ENCODE results near the gene ATAD1.

ATAD1 gene

GRCh38 chr10:87761153-87761552 is 56.9 kb downstream of the ATAD1 start:
- TF ChIP-seq CTCF (conservative IDR thresholded peaks at IDR 0.05; ENCODE audit: low read length), result no peak
- no peak for TF ChIP-seq EZH2phosphoT487 (IDR thresholded peaks at IDR 0.05; ENCODE audit: borderline replicate concordance)
- no peak overlapping the region for H3K4me3 ChIP-seq (ENCODE audit: low read length, poor library complexity, severe bottlenecking)
- no peaks in the 10 kb centered on the region for H3F3A ChIP-seq (ENCODE audit: low read depth)
- H3K9me3 ChIP-seq (ENCODE audit: insufficient read depth, low read depth, low read length), result no peaks in the 10 kb centered on the region
- peaks cover 13% of the 10 kb centered on the region for H3K4me1 ChIP-seq (ENCODE audit: insufficient read depth, low read length, poor library complexity, severe bottlenecking)
- H3K27me3 ChIP-seq (ENCODE audit: insufficient read depth, low read length, poor library complexity, severe bottlenecking), result no peaks in the 10 kb centered on the region
- H3K4me2 ChIP-seq (ENCODE audit: low read depth, low read length, poor library complexity, severe bottlenecking), result no peak overlapping the region
- peaks cover 32% of the 10 kb centered on the region for H3K36me3 ChIP-seq (ENCODE audit: insufficient read depth, low read length)
- H3K9me2 ChIP-seq (replicated peaks; ENCODE audit: low read depth, low read length), result no peaks in the 10 kb centered on the region
- no peaks in the 10 kb centered on the region for H3K79me2 ChIP-seq (ENCODE audit: insufficient read depth, low read length)
- H4K20me1 ChIP-seq (ENCODE audit: insufficient read depth, low read length, poor library complexity, severe bottlenecking), result no peaks in the 10 kb centered on the region
- no peak overlapping the region for H3K9ac ChIP-seq (ENCODE audit: low read depth, low read length, poor library complexity, severe bottlenecking)
- no peak overlapping the region for H2AFZ ChIP-seq (ENCODE audit: low read length)

GRCh38 chr10:87760195-87760905 is 57.7 kb downstream of the ATAD1 start:
- Histone ChIP-seq H3K4me3 (ENCODE audit: low read length, poor library complexity, severe bottlenecking) (no peak overlapping the region), H3F3A (ENCODE audit: low read depth) (no peaks in the 10 kb centered on the region), H3K79me2 (ENCODE audit: insufficient read depth, low read length) (no peaks in the 10 kb centered on the region), H3K9me3 (ENCODE audit: insufficient read depth, low read depth, low read length) (no peaks in the 10 kb centered on the region), H3K27me3 (ENCODE audit: insufficient read depth, low read length, poor library complexity, severe bottlenecking) (no peaks in the 10 kb centered on the region), H3K9ac (ENCODE audit: low read depth, low read length, poor library complexity, severe bottlenecking) (no peak overlapping the region), H2AFZ (ENCODE audit: low read length) (no peak overlapping the region), H3K4me1 (ENCODE audit: insufficient read depth, low read length, poor library complexity, severe bottlenecking) (peaks cover 13% of the 10 kb centered on the region), H3K9me2 (replicated peaks; ENCODE audit: low read depth, low read length) (no peaks in the 10 kb centered on the region), H3K36me3 (ENCODE audit: insufficient read depth, low read length) (peaks cover 32% of the 10 kb centered on the region), H3K4me2 (ENCODE audit: low read depth, low read length, poor library complexity, severe bottlenecking) (peak overlapping the region; percentile 38), H4K20me1 (ENCODE audit: insufficient read depth, low read length, poor library complexity, severe bottlenecking) (no peaks in the 10 kb centered on the region)
- TF ChIP-seq EZH2phosphoT487 (IDR thresholded peaks at IDR 0.05; ENCODE audit: borderline replicate concordance) (no peak), CTCF (conservative IDR thresholded peaks at IDR 0.05; ENCODE audit: low read length) (no peak)

DNA sequence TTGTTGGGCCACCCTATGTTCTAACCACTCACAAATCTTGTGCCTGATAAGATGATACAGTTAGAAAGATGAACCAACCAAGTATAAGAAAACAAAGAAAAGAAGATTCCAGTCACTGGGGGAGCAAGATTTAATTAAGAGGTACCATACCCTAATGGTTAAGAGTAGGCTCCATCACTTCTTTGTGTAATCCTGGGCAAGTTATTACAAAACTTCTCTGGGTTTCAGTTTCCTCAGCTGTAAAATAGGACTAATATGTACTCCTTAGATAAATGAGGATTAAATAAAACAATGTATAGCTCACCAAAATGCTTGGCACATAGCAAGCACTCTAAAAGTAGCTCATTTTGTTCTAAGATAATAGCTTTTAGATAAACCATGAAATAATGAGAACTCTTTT is 58.5 kb downstream of the ATAD1 start:
- Histone ChIP-seq H3K79me2 (ENCODE audit: insufficient read depth, low read length) (no peaks in the 10 kb centered on the region), H3K9me2 (replicated peaks; ENCODE audit: low read depth, low read length) (no peaks in the 10 kb centered on the region), H3K4me3 (ENCODE audit: low read length, poor library complexity, severe bottlenecking) (no peak overlapping the region), H3K9me3 (ENCODE audit: insufficient read depth, low read depth, low read length) (no peaks in the 10 kb centered on the region), H3K4me2 (ENCODE audit: low read depth, low read length, poor library complexity, severe bottlenecking) (no peak overlapping the region), H3K27me3 (ENCODE audit: insufficient read depth, low read length, poor library complexity, severe bottlenecking) (no peaks in the 10 kb centered on the region), H3K9ac (ENCODE audit: low read depth, low read length, poor library complexity, severe bottlenecking) (no peak overlapping the region), H4K20me1 (ENCODE audit: insufficient read depth, low read length, poor library complexity, severe bottlenecking) (no peaks in the 10 kb centered on the region), H3F3A (ENCODE audit: low read depth) (no peaks in the 10 kb centered on the region), H3K36me3 (ENCODE audit: insufficient read depth, low read length) (peaks cover 32% of the 10 kb centered on the region), H2AFZ (ENCODE audit: low read length) (no peak overlapping the region), H3K4me1 (ENCODE audit: insufficient read depth, low read length, poor library complexity, severe bottlenecking) (peaks cover 13% of the 10 kb centered on the region)
- TF ChIP-seq CTCF (conservative IDR thresholded peaks at IDR 0.05; ENCODE audit: low read length) (no peak), EZH2phosphoT487 (IDR thresholded peaks at IDR 0.05; ENCODE audit: borderline replicate concordance) (no peak)
